Measurements from ENCODE around the gene RC3H2. TPM values are rescaled to one million over a fixed set of nuclear protein-coding genes. Genes with fewer than 3 reads are reported as not detected.

Gene RC3H2
- total and polyA plus RNA-seq, 2 experiments from 2014 or later = 17.8 to 43.7 TPM

GRCh38 chr9:122846371-122846940 lies 58.7 kb downstream of the RC3H2 start:
- H2AFZ ChIP-seq = no peak overlapping the region
- no peak overlapping the region for H3K4me3 ChIP-seq
- no peak overlapping the region for H3K27ac ChIP-seq
- peaks cover 6% of the 10 kb centered on the region for H3K36me3 ChIP-seq (replicated peaks; ENCODE audit: insufficient read depth, low read depth)
- H3K4me2 ChIP-seq = no peak overlapping the region
- TF ChIP-seq EZH2phosphoT487 (IDR thresholded peaks at IDR 0.05; ENCODE audit: low read depth, severe bottlenecking, unreplicated experiment) = no peak
- TF ChIP-seq, protein P1, sequence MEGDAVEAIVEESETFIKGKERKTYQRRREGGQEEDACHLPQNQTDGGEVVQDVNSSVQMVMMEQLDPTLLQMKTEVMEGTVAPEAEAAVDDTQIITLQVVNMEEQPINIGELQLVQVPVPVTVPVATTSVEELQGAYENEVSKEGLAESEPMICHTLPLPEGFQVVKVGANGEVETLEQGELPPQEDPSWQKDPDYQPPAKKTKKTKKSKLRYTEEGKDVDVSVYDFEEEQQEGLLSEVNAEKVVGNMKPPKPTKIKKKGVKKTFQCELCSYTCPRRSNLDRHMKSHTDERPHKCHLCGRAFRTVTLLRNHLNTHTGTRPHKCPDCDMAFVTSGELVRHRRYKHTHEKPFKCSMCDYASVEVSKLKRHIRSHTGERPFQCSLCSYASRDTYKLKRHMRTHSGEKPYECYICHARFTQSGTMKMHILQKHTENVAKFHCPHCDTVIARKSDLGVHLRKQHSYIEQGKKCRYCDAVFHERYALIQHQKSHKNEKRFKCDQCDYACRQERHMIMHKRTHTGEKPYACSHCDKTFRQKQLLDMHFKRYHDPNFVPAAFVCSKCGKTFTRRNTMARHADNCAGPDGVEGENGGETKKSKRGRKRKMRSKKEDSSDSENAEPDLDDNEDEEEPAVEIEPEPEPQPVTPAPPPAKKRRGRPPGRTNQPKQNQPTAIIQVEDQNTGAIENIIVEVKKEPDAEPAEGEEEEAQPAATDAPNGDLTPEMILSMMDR (IDR thresholded peaks at IDR 0.05; ENCODE audit: poor library complexity) = no peak
- no peak for TF ChIP-seq EZH2 (IDR thresholded peaks at IDR 0.05; ENCODE audit: borderline replicate concordance)
- DNase-seq (ENCODE audit: low spot score) = no peak
- H3K27me3 ChIP-seq = no peaks in the 10 kb centered on the region
- no peaks in the 10 kb centered on the region for H3K9me3 ChIP-seq (ENCODE audit: low read depth)
- no peaks in the 10 kb centered on the region for H3K9me2 ChIP-seq (replicated peaks; ENCODE audit: insufficient read depth)
- WGBS (ENCODE audit: low lambda C conversion rate, missing lambda C conversion rate) = 96% methylated on average over 5 of the region's 5 CpGs
- no peaks in the 10 kb centered on the region for H3K4me1 ChIP-seq (ENCODE audit: insufficient read depth)
- no peaks in the 10 kb centered on the region for H4K20me1 ChIP-seq (ENCODE audit: insufficient read depth, poor library complexity, severe bottlenecking)
- H3K79me2 ChIP-seq = no peaks in the 10 kb centered on the region

GRCh38 chr9:122845116-122845515 lies 60.0 kb downstream of the RC3H2 start:
- Histone ChIP-seq H3K4me2 (no peak overlapping the region), H3K4me1 (ENCODE audit: insufficient read depth) (no peaks in the 10 kb centered on the region), H2AFZ (no peak overlapping the region), H3K9me2 (replicated peaks; ENCODE audit: insufficient read depth) (no peaks in the 10 kb centered on the region), H3K27me3 (no peaks in the 10 kb centered on the region), H3K4me3 (no peak overlapping the region), H3K79me2 (no peaks in the 10 kb centered on the region), H4K20me1 (ENCODE audit: insufficient read depth, poor library complexity, severe bottlenecking) (no peaks in the 10 kb centered on the region), H3K9me3 (ENCODE audit: low read depth) (no peaks in the 10 kb centered on the region), H3K27ac (no peak overlapping the region), H3K36me3 (replicated peaks; ENCODE audit: insufficient read depth, low read depth) (no peaks in the 10 kb centered on the region)
- TF ChIP-seq EZH2phosphoT487 (IDR thresholded peaks at IDR 0.05; ENCODE audit: low read depth, severe bottlenecking, unreplicated experiment) = no peak
- no peak for TF ChIP-seq EZH2 (IDR thresholded peaks at IDR 0.05; ENCODE audit: borderline replicate concordance)
- TF ChIP-seq, protein P1 (IDR thresholded peaks at IDR 0.05; ENCODE audit: poor library complexity) = no peak
- 80% methylated on average over 3 of the region's 3 CpGs for WGBS (ENCODE audit: low lambda C conversion rate, missing lambda C conversion rate)
- DNase-seq (ENCODE audit: low spot score) = no peak

- Histone ChIP-seq H4K20me1 (ENCODE audit: insufficient read depth, poor library complexity, severe bottlenecking) (no peaks in the 10 kb centered on the region), H3K9me3 (ENCODE audit: low read depth) (no peaks in the 10 kb centered on the region), H3K79me2 (no peaks in the 10 kb centered on the region), H3K4me3 (no peak overlapping the region), H2AFZ (no peak overlapping the region), H3K27ac (no peak overlapping the region), H3K4me1 (ENCODE audit: insufficient read depth) (no peaks in the 10 kb centered on the region), H3K36me3 (replicated peaks; ENCODE audit: insufficient read depth, low read depth) (no peaks in the 10 kb centered on the region), H3K9me2 (replicated peaks; ENCODE audit: insufficient read depth) (no peaks in the 10 kb centered on the region), H3K4me2 (no peak overlapping the region), H3K27me3 (no peaks in the 10 kb centered on the region)
- TF ChIP-seq EZH2 (IDR thresholded peaks at IDR 0.05; ENCODE audit: borderline replicate concordance) = no peak
- TF ChIP-seq, protein P1 (IDR thresholded peaks at IDR 0.05; ENCODE audit: poor library complexity) = no peak
- TF ChIP-seq EZH2phosphoT487 (IDR thresholded peaks at IDR 0.05; ENCODE audit: low read depth, severe bottlenecking, unreplicated experiment) = no peak
- WGBS (ENCODE audit: low lambda C conversion rate, missing lambda C conversion rate) = 100% methylated on average over 1 of the region's 1 CpG
- DNase-seq (ENCODE audit: low spot score) = no peak
These were observed 61.0 kb downstream of the RC3H2 start for GRCh38 chr9:122844137-122844536.

Data from hepatocyte (in vitro differentiated cells).